GM21717 (cell line): ENCODE measurements around the gene FITM1.

Experiments used
- ATAC-seq: cut with Tn5 transposase; IDR thresholded peaks from one replicate; pipeline ENCODE4 v1.9.1; 2021; ENCODE audit warnings: mild to moderate bottlenecking, moderate library complexity; ENCODE audit not compliant: unreplicated experiment

FITM1 gene

DNA sequence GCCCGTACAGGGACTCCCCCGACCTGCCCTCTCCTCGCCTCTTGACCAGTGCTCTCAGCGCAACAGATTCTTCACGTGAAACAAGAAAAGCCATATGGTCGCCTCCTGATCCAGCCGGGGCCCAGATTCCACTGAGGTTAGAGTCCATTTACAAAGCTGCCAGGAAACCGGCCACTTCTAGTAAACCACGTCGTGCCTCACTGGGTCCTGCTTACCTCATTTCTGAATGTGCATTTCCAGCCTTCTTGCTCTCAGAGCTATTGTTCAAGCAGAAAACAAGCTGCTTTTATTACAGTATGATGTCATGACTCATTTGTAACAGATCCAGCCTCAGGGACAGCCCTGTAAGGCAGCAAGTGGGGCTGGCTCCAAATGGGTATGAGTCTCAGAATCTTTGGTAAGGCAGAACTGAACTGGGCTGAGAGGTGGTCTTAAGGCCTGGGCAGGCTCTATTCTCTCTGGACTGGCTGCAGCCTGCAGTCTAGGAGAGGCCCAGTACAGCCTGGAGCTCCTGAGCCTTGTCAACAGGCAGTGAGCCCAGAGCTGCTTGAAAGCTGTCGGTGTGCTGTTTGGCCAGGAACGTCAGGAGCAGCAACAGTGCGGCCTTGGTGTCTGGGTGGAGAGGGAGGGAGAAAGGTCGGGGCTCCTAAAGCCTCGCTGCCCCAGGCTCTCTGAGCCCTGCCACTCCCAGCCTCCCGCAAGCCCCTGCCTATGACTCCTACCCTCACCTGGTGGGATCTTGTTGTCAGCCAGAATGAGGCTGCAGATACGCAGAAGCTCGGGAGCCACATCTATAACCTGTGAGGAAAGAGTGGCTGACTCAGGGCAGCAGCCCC, 49.7 kb downstream of the FITM1 start:
- ATAC-seq, result no peak

DNA sequence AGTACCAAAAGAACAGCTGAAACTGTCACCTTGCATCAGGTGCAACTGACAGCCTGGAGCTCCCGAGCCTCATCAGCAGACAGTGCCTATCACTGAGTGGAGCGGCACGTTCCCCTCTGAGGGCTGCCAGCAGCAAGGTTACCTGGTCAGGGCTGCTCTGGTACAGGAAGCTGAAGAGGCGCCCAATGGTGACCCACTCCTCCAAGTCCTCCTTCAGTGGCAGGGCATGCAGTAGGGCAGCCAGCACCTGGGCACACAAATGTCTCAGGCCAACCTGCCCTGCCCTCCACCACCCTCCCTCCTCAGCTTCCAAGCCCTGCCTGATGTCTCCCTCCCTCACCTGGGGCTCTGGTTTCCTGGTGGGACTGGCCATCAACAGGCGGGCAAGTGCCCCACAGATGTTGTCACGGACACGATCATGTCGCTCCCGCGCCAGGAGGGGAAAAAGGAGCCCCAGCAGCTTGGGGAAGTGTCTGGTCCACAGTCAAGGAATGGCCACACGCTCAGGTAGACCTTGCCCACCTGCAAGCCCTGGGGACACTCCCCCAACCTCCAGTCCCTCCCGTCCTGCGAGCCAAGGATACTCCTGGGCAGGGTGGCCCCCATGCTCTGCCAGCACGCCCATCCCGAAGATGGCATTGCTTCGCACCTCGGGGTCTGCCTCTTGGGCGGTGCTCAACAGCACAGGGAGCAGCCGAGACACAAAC, 51.1 kb downstream of the FITM1 start:
- no peak for ATAC-seq
